GM23338 (cell line): ENCODE measurements around the gene SIX5. TPM values are rescaled to one million over a fixed set of nuclear protein-coding genes. Genes with fewer than 3 reads are reported as not detected.
"Not testable (repeated sequence)": the region's sequence is repeated elsewhere in the genome, so short reads cannot be mapped to it uniquely, and the experiment has no call there.

Experiments
- ATAC-seq: fragments of 200-7000 bp; cut with Tn5 transposase; 3 replicates; pipeline ENCODE4 v1.9.1; 2020
- DNase-seq: peaks from one replicate; pipeline ENCODE4 v3.0.0-alpha.2; 2015; ENCODE audit warnings: low spot score
- H2AFZ ChIP-seq: fragments of 200-600 bp; sonication (generic); 2 replicates; pipeline ENCODE4 v1.8.0; 2016; ENCODE audit warnings: antibody characterized with exemption, mild to moderate bottlenecking, moderate library complexity
- H3F3A ChIP-seq: fragments of 200-600 bp; sonication (generic); replicated peaks from 2 replicates; pipeline ENCODE4 v1.8.0; 2017; ENCODE audit warnings: antibody characterized with exemption, mixed run types, low read depth
- H3K27ac ChIP-seq: fragments of 200-600 bp; sonication (generic); 2 replicates; pipeline ENCODE4 v1.6.1; 2016; ENCODE audit warnings: low read depth
- H3K27me3 ChIP-seq: fragments of 200-600 bp; sonication (generic); 2 replicates; pipeline ENCODE4 v1.8.0; 2016; ENCODE audit warnings: mild to moderate bottlenecking, mixed run types, moderate library complexity; ENCODE audit not compliant: insufficient read depth
- H3K36me3 ChIP-seq: fragments of 200-600 bp; sonication (generic); 2 replicates; pipeline ENCODE4 v1.8.0; 2016; ENCODE audit warnings: mild to moderate bottlenecking; ENCODE audit not compliant: insufficient read depth
- H3K4me1 ChIP-seq: fragments of 200-600 bp; sonication (generic); 2 replicates; pipeline ENCODE4 v1.8.0; 2016; ENCODE audit warnings: mild to moderate bottlenecking, moderate library complexity; ENCODE audit not compliant: insufficient read depth
- H3K4me2 ChIP-seq: fragments of 200-600 bp; sonication (generic); 2 replicates; pipeline ENCODE4 v1.7.1; 2017; ENCODE audit warnings: mixed run types
- H3K4me3 ChIP-seq: fragments of 200-600 bp; sonication (generic); 2 replicates; pipeline ENCODE4 v1.6.1; 2016; ENCODE audit warnings: mixed run types
- H3K79me2 ChIP-seq: fragments of 200-600 bp; sonication (generic); replicated peaks from 2 replicates; pipeline ENCODE4 v1.8.0; 2017; ENCODE audit warnings: mild to moderate bottlenecking; ENCODE audit not compliant: insufficient read depth
- H3K9me2 ChIP-seq: fragments of 200-600 bp; sonication (generic); 2 replicates; pipeline ENCODE4 v1.8.0; 2017; ENCODE audit not compliant: insufficient read depth
- H4K20me1 ChIP-seq: fragments of 200-600 bp; sonication (generic); replicated peaks from 2 replicates; pipeline ENCODE4 v1.8.0; 2017; ENCODE audit warnings: mild to moderate bottlenecking; ENCODE audit not compliant: insufficient read depth
- H3K27ac Mint-ChIP-seq: 2 replicates; pipeline ENCODE4 v1.8.0; 2020; ENCODE audit warnings: inconsistent platforms, mild to moderate bottlenecking, moderate library complexity, mixed read lengths
- H3K27me3 Mint-ChIP-seq: 3 replicates; pipeline ENCODE4 v1.8.0; 2022; ENCODE audit warnings: low read depth, mild to moderate bottlenecking, moderate library complexity, mixed read lengths, inconsistent platforms; ENCODE audit not compliant: insufficient read depth, poor library complexity
- H3K36me3 Mint-ChIP-seq: 3 replicates; pipeline ENCODE4 v1.8.0; 2021; ENCODE audit warnings: low read depth, mild to moderate bottlenecking, inconsistent platforms, moderate library complexity, mixed read lengths
- H3K4me1 Mint-ChIP-seq: 3 replicates; pipeline ENCODE4 v1.8.0; 2020; ENCODE audit warnings: mild to moderate bottlenecking, inconsistent platforms, mixed read lengths
- H3K4me3 Mint-ChIP-seq: 3 replicates; pipeline ENCODE4 v1.8.0; 2021; ENCODE audit warnings: moderate library complexity, mild to moderate bottlenecking, inconsistent platforms, mixed read lengths
- H3K9me3 Mint-ChIP-seq: 3 replicates; pipeline ENCODE4 v1.8.0; 2020; ENCODE audit warnings: moderate library complexity, mild to moderate bottlenecking, inconsistent platforms, mixed read lengths
- CREB1 ChIP-seq: fragments of 250-450 bp; sonication (Bioruptor Pico); IDR thresholded peaks from 2 replicates; pipeline ENCODE4 v1.5.0; 2020; ENCODE audit warnings: low read depth, mild to moderate bottlenecking, moderate library complexity
- EZH2 ChIP-seq: fragments of 200-600 bp; sonication (generic); IDR thresholded peaks from one replicate; pipeline ENCODE4 v1.8.0; 2017; ENCODE audit warnings: antibody characterized with exemption, mild to moderate bottlenecking, low read depth; ENCODE audit not compliant: unreplicated experiment
- NANOG ChIP-seq: IDR thresholded peaks from 2 replicates; pipeline ENCODE4 v1.6.1; 2016; ENCODE audit warnings: antibody characterized with exemption, borderline replicate concordance
- POLR2AphosphoS5 ChIP-seq: IDR thresholded peaks from 2 replicates; pipeline ENCODE4 v1.6.1; 2016; ENCODE audit warnings: antibody characterized with exemption, low read depth
- STAT1 ChIP-seq: IDR thresholded peaks from one replicate; pipeline ENCODE4 v1.6.1; 2016; ENCODE audit warnings: antibody characterized with exemption; ENCODE audit not compliant: unreplicated experiment
- ZNF331 ChIP-seq: fragments of 250-450 bp; sonication (Bioruptor Pico); IDR thresholded peaks from 2 replicates; pipeline ENCODE4 v1.5.0; 2020; ENCODE audit warnings: low read depth, mild to moderate bottlenecking, moderate library complexity
- polyA plus RNA-seq: library from polyadenylated mRNA; unstranded; fragments of >200 nt; fragmentation: Nextera tagmentation; extraction: Ambion mirVana; gene quantifications from 2 replicates; pipeline ENCODE4 v1.2.1, GENCODE V29; 2016
- total RNA-seq: library from RNA; depleted of rRNA; stranded (reverse); fragments of >200 nt; shearing (Covaris generic); gene quantifications from 2 replicates; pipeline ENCODE4 v1.2.3, GENCODE V29; 2014
- TF ChIP-seq, protein P1 (sequence below): fragments of 250-450 bp; sonication (Bioruptor Pico); IDR thresholded peaks from 2 replicates; pipeline ENCODE4 v1.5.0; 2020; ENCODE audit warnings: mild to moderate bottlenecking, moderate library complexity
- TF ChIP-seq, protein P2 (sequence below): IDR thresholded peaks from 2 replicates; pipeline ENCODE4 v1.6.1; 2016; ENCODE audit warnings: antibody characterized with exemption
- TF ChIP-seq, protein P3 (sequence below): IDR thresholded peaks from one replicate; pipeline ENCODE4 v1.6.1; 2018; ENCODE audit warnings: antibody characterized with exemption; ENCODE audit not compliant: unreplicated experiment

Gene SIX5
- total and polyA plus RNA-seq, 2 experiments from 2014 or later = 10.1 to 22.6 TPM

DNA sequence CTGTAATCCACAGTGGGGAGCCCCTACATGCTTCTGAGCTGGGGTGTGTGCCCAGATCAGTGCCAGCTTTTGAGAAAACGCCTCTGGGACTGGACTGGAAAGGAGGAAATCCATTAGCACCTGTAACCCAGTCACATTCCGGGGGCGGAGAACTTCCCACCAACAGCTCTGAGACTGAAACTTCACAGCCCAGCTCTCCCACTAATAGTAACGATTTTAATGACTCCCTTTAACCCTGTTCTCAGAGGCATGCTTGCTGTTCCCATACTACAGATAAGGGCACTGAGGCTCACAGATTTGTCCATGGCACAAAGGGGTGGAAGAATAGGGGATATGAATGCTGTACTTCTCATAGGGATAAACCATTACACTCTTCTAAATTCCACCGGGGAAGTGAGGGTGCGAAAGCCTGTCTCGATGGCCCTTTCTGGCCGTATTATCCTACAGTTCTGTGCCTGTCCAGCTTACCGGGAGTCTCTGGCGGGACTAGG lies 39.2 kb downstream of the SIX5 start:
- Mint-ChIP-seq H3K4me3 (peak overlapping the region; percentile 92), H3K36me3 (no peaks in the 10 kb centered on the region), H3K27me3 (peaks cover 1% of the 10 kb centered on the region), H3K4me1 (peaks cover 9% of the 10 kb centered on the region), H3K27ac (peak overlapping the region; percentile 85), H3K9me3 (no peaks in the 10 kb centered on the region)
- peak; percentile 3; the same call in 2 of the 3 replicates for ATAC-seq
- Histone ChIP-seq H2AFZ (no peak overlapping the region), H3K27me3 (no peaks in the 10 kb centered on the region), H4K20me1 (peaks cover 16% of the 10 kb centered on the region), H3K4me2 (peak overlapping the region; percentile 85), H3K4me3 (peak overlapping the region; percentile 87), H3K36me3 (no peaks in the 10 kb centered on the region), H3K9me2 (no peaks in the 10 kb centered on the region), H3K79me2 (peaks cover 56% of the 10 kb centered on the region), H3K4me1 (peaks cover 8% of the 10 kb centered on the region), H3K27ac (peak overlapping the region; percentile 34; the same call in 1 of the 2 replicates), H3F3A (peaks cover 3% of the 10 kb centered on the region; the same call in 1 of the 2 replicates)
- peak; percentile 33 for DNase-seq
- TF ChIP-seq, protein P1, sequence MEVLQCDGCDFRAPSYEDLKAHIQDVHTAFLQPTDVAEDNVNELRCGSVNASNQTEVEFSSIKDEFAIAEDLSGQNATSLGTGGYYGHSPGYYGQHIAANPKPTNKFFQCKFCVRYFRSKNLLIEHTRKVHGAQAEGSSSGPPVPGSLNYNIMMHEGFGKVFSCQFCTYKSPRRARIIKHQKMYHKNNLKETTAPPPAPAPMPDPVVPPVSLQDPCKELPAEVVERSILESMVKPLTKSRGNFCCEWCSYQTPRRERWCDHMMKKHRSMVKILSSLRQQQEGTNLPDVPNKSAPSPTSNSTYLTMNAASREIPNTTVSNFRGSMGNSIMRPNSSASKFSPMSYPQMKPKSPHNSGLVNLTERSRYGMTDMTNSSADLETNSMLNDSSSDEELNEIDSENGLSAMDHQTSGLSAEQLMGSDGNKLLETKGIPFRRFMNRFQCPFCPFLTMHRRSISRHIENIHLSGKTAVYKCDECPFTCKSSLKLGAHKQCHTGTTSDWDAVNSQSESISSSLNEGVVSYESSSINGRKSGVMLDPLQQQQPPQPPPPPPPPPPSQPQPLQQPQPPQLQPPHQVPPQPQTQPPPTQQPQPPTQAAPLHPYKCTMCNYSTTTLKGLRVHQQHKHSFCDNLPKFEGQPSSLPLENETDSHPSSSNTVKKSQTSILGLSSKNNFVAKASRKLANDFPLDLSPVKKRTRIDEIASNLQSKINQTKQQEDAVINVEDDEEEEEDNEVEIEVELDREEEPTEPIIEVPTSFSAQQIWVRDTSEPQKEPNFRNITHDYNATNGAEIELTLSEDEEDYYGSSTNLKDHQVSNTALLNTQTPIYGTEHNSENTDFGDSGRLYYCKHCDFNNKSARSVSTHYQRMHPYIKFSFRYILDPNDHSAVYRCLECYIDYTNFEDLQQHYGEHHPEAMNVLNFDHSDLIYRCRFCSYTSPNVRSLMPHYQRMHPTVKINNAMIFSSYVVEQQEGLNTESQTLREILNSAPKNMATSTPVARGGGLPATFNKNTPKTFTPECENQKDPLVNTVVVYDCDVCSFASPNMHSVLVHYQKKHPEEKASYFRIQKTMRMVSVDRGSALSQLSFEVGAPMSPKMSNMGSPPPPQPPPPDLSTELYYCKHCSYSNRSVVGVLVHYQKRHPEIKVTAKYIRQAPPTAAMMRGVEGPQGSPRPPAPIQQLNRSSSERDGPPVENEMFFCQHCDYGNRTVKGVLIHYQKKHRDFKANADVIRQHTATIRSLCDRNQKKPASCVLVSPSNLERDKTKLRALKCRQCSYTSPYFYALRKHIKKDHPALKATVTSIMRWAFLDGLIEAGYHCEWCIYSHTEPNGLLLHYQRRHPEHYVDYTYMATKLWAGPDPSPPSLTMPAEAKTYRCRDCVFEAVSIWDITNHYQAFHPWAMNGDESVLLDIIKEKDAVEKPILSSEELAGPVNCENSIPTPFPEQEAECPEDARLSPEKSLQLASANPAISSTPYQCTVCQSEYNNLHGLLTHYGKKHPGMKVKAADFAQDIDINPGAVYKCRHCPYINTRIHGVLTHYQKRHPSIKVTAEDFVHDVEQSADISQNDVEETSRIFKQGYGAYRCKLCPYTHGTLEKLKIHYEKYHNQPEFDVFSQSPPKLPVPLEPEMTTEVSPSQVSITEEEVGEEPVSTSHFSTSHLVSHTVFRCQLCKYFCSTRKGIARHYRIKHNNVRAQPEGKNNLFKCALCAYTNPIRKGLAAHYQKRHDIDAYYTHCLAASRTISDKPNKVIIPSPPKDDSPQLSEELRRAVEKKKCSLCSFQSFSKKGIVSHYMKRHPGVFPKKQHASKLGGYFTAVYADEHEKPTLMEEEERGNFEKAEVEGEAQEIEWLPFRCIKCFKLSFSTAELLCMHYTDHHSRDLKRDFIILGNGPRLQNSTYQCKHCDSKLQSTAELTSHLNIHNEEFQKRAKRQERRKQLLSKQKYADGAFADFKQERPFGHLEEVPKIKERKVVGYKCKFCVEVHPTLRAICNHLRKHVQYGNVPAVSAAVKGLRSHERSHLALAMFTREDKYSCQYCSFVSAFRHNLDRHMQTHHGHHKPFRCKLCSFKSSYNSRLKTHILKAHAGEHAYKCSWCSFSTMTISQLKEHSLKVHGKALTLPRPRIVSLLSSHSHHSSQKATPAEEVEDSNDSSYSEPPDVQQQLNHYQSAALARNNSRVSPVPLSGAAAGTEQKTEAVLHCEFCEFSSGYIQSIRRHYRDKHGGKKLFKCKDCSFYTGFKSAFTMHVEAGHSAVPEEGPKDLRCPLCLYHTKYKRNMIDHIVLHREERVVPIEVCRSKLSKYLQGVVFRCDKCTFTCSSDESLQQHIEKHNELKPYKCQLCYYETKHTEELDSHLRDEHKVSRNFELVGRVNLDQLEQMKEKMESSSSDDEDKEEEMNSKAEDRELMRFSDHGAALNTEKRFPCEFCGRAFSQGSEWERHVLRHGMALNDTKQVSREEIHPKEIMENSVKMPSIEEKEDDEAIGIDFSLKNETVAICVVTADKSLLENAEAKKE (CRISPR knock-in tag) = no peak
- TF ChIP-seq STAT1 (no peak), POLR2AphosphoS5 (no peak), ZNF331 (CRISPR knock-in tag) (no peak), EZH2 (no peak), NANOG (no peak), CREB1 (no peak)
- TF ChIP-seq, protein P2, sequence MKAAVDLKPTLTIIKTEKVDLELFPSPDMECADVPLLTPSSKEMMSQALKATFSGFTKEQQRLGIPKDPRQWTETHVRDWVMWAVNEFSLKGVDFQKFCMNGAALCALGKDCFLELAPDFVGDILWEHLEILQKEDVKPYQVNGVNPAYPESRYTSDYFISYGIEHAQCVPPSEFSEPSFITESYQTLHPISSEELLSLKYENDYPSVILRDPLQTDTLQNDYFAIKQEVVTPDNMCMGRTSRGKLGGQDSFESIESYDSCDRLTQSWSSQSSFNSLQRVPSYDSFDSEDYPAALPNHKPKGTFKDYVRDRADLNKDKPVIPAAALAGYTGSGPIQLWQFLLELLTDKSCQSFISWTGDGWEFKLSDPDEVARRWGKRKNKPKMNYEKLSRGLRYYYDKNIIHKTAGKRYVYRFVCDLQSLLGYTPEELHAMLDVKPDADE = no peak
- TF ChIP-seq, protein P3, sequence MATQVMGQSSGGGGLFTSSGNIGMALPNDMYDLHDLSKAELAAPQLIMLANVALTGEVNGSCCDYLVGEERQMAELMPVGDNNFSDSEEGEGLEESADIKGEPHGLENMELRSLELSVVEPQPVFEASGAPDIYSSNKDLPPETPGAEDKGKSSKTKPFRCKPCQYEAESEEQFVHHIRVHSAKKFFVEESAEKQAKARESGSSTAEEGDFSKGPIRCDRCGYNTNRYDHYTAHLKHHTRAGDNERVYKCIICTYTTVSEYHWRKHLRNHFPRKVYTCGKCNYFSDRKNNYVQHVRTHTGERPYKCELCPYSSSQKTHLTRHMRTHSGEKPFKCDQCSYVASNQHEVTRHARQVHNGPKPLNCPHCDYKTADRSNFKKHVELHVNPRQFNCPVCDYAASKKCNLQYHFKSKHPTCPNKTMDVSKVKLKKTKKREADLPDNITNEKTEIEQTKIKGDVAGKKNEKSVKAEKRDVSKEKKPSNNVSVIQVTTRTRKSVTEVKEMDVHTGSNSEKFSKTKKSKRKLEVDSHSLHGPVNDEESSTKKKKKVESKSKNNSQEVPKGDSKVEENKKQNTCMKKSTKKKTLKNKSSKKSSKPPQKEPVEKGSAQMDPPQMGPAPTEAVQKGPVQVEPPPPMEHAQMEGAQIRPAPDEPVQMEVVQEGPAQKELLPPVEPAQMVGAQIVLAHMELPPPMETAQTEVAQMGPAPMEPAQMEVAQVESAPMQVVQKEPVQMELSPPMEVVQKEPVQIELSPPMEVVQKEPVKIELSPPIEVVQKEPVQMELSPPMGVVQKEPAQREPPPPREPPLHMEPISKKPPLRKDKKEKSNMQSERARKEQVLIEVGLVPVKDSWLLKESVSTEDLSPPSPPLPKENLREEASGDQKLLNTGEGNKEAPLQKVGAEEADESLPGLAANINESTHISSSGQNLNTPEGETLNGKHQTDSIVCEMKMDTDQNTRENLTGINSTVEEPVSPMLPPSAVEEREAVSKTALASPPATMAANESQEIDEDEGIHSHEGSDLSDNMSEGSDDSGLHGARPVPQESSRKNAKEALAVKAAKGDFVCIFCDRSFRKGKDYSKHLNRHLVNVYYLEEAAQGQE = no peak

DNA sequence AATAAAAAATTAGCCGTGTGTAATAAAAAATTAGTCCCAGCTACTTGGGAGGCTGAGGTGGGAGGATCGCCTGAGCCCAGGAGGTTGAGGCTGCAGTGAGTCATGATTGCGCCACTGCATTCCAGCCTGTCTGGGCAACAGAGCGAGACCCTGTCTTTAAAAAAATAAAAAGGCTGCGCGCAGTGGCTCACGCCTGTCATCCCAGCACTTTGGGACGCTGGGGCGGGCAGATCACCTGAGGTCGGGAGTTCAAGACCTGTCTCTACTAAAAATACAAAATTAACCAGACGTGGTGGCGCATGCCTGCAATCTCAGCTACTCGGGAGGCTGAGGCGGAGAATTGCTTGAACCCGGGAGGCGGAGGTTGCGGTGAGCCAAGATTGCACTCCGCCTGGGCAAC lies 40.4 kb downstream of the SIX5 start:
- not testable (repeated sequence) for H3K27me3 ChIP-seq, ATAC-seq, H3K4me2 ChIP-seq, H3K4me1 ChIP-seq, H3K27ac Mint-ChIP-seq, H3K36me3 ChIP-seq, H3K9me3 Mint-ChIP-seq, H2AFZ ChIP-seq, DNase-seq, H3F3A ChIP-seq, H3K27ac ChIP-seq, H3K4me1 Mint-ChIP-seq, H3K27me3 Mint-ChIP-seq, H3K36me3 Mint-ChIP-seq, H3K4me3 Mint-ChIP-seq, H3K9me2 ChIP-seq, H3K4me3 ChIP-seq
- H4K20me1 ChIP-seq = peaks cover 16% of the 10 kb centered on the region
- peaks cover 67% of the 10 kb centered on the region for H3K79me2 ChIP-seq
